HCT116 (cell line): Measurements from ENCODE around the gene ATP1A1. TPM values are rescaled to one million over a fixed set of nuclear protein-coding genes. Genes with fewer than 3 reads are reported as not detected.

Experiments used
- ATAC-seq: fragments of 200-7000 bp; cut with Tn5 transposase; 2 replicates; pipeline ENCODE4 v1.9.1; 2020; ENCODE audit warnings: mild to moderate bottlenecking, moderate library complexity
- BruUV-seq: library from RNA; stranded (reverse); fragments of 400-500 nt; replicated peaks from 2 replicates; lab custom pipeline; 2021; lab: Mats Ljungman, UMichigan
- CTCF ChIA-PET: fragments of 300-600 bp; sonication (Branson Sonifier 250); formaldehyde crosslinking; loops from one replicate; lab custom pipeline; 2021; ENCODE audit warnings: antibody characterized with exemption; lab: Charles Lee
- POLR2A ChIA-PET: fragments of 300-600, 350-600 bp; sonication (Branson Sonifier 250); formaldehyde crosslinking; loops from one replicate; lab custom pipeline; 2021; ENCODE audit warnings: antibody characterized with exemption; lab: Charles Lee
- RAD21 ChIA-PET, 2 experiments: fragments of 300-600 bp; sonication (Branson Sonifier 250); formaldehyde crosslinking; loops; one replicate each; lab custom pipeline; 2023; ENCODE audit warnings: low total read pairs in 2 of 2; ENCODE audit not compliant: uncharacterized antibody in 2 of 2, unreplicated experiment in 2 of 2, low non-redundant PET in 1 of 2; lab: Charles Lee
- DNase-seq: peaks from one replicate; pipeline ENCODE4 v3.0.0-alpha.2; 2010; ENCODE audit warnings: low read depth, low spot score
- H2AFZ ChIP-seq: fragments of 200-600 bp; shearing (Covaris generic), sonication (generic); 2 replicates; pipeline ENCODE4 v1.6.1; 2017; ENCODE audit warnings: low read depth, mixed run types, mixed read lengths, antibody characterized with exemption, low read length; ENCODE audit not compliant: poor library complexity, severe bottlenecking
- H3K27ac ChIP-seq: 2 replicates; pipeline ENCODE4 v1.5.1; 2012; ENCODE audit warnings: low read depth, low read length
- H3K27me3 ChIP-seq: fragments of 200-600 bp; sonication (generic); 2 replicates; pipeline ENCODE4 v1.6.1; 2016; ENCODE audit warnings: mixed run types, low read length, mixed read lengths; ENCODE audit not compliant: insufficient read depth
- H3K36me3 ChIP-seq, 2 experiments: fragments of 200-500 bp in 1 of 2; fragments of 200-600 bp in 1 of 2; sonication (Bioruptor generic) in 1 of 2; sonication (generic) in 1 of 2; 2 replicates each; pipeline versions ENCODE4 v1.5.1 to v1.6.1; 2014 to 2016; ENCODE audit warnings: low read length in 2 of 2, inconsistent platforms in 1 of 2, mixed read lengths in 1 of 2, mixed run types in 1 of 2; ENCODE audit not compliant: insufficient read depth in 2 of 2, control insufficient read depth in 1 of 2
- H3K4me1 ChIP-seq, 2 experiments: fragments of 200-600 bp in 1 of 2; sonication (generic) in 1 of 2; 2 replicates each; pipeline versions ENCODE4 v1.5.1 to v1.6.1; 2012 to 2017; ENCODE audit warnings: low read length in 2 of 2, inconsistent platforms in 1 of 2, mild to moderate bottlenecking in 1 of 2, mixed read lengths in 1 of 2, mixed run types in 1 of 2, moderate library complexity in 1 of 2; ENCODE audit not compliant: insufficient read depth in 2 of 2, control insufficient read depth in 1 of 2
- H3K4me2 ChIP-seq: fragments of 200-600 bp; sonication (generic); 2 replicates; pipeline ENCODE4 v1.6.1; 2017; ENCODE audit warnings: mixed run types, low read length, mixed read lengths
- H3K4me3 ChIP-seq, 2 experiments: fragments of 200-600 bp in 1 of 2; sonication (generic) in 1 of 2; replicated peaks in 1 of 2; 2 replicates each; pipeline ENCODE4 v1.5.1; 2011 to 2016; ENCODE audit warnings: low read length in 2 of 2, control low read depth in 1 of 2, low read depth in 1 of 2, mild to moderate bottlenecking in 1 of 2, mixed read lengths in 1 of 2, mixed run types in 1 of 2
- H3K79me2 ChIP-seq: fragments of 200-600 bp; sonication (generic); 2 replicates; pipeline ENCODE4 v1.6.1; 2017; ENCODE audit warnings: mild to moderate bottlenecking, mixed run types, low read length, moderate library complexity, mixed read lengths; ENCODE audit not compliant: insufficient read depth
- H3K9ac ChIP-seq: fragments of 200-600 bp; sonication (generic); 2 replicates; pipeline ENCODE4 v1.6.1; 2016; ENCODE audit warnings: low read length, mixed read lengths
- H3K9me2 ChIP-seq: fragments of 200-600 bp; sonication (generic), shearing (Covaris generic); 2 replicates; pipeline ENCODE4 v1.6.1; 2017; ENCODE audit warnings: mixed run types, mild to moderate bottlenecking, moderate library complexity; ENCODE audit not compliant: insufficient read depth
- H3K9me3 ChIP-seq, 2 experiments: fragments of 200-500 bp in 1 of 2; fragments of 200-600 bp in 1 of 2; sonication (Bioruptor generic) in 1 of 2; sonication (generic) in 1 of 2; 2 replicates each; pipeline ENCODE4 v1.6.1; 2014 to 2017; ENCODE audit warnings: low read length in 2 of 2, mixed read lengths in 2 of 2, inconsistent platforms in 1 of 2, low read depth in 1 of 2, mild to moderate bottlenecking in 1 of 2, mixed run types in 1 of 2, moderate library complexity in 1 of 2; ENCODE audit not compliant: control insufficient read depth in 1 of 2, insufficient read depth in 1 of 2
- H4K20me1 ChIP-seq: fragments of 200-600 bp; sonication (generic), shearing (Covaris generic); 2 replicates; pipeline ENCODE4 v1.6.1; 2017; ENCODE audit warnings: mixed run types, mild to moderate bottlenecking, moderate library complexity; ENCODE audit not compliant: insufficient read depth
- CBX3 ChIP-seq: IDR thresholded peaks from 2 replicates; pipeline ENCODE4 v1.6.1; 2012; ENCODE audit warnings: low read depth
- CEBPB ChIP-seq: IDR thresholded peaks from 2 replicates; pipeline ENCODE4 v1.6.1; 2012; ENCODE audit warnings: low read depth
- EGR1 ChIP-seq: IDR thresholded peaks from 2 replicates; pipeline ENCODE4 v1.6.1; 2012; ENCODE audit warnings: low read depth
- JUND ChIP-seq: IDR thresholded peaks from 2 replicates; pipeline ENCODE4 v1.6.1; 2012
- POLR2AphosphoS5 ChIP-seq: IDR thresholded peaks from 2 replicates; pipeline ENCODE4 v1.6.1; 2011; ENCODE audit warnings: mild to moderate bottlenecking, low read depth, low read length, moderate library complexity
- SIN3A ChIP-seq: IDR thresholded peaks from 2 replicates; pipeline ENCODE4 v1.6.1; 2012; ENCODE audit warnings: low read depth
- SP1 ChIP-seq: IDR thresholded peaks from 2 replicates; pipeline ENCODE4 v1.6.1; 2012; ENCODE audit warnings: low read depth
- YY1 ChIP-seq: IDR thresholded peaks from 2 replicates; pipeline ENCODE4 v1.6.1; 2011; ENCODE audit warnings: low read length, low read depth, moderate library complexity, mild to moderate bottlenecking; ENCODE audit not compliant: insufficient replicate concordance; ENCODE audit errors: extremely low read depth
- ZNF274 ChIP-seq: fragments of 200-500 bp; sonication (Bioruptor generic); IDR thresholded peaks from 2 replicates; pipeline ENCODE4 v1.6.1; 2014; ENCODE audit warnings: mild to moderate bottlenecking, low read depth, low read length, inconsistent platforms
- intact Hi-C: fragments of 100-400 bp; cut with micrococcal nuclease; formaldehyde crosslinking; loops from 2 replicates; pipeline ENCODE4 v1.10.0; 2022
- total RNA-seq: library from RNA; stranded (reverse); gene quantifications from one replicate; pipeline ENCODE4 v1.2.1, GENCODE V29; 2021; ENCODE audit not compliant: unreplicated experiment
- TF ChIP-seq, protein P1 (sequence below): IDR thresholded peaks from 2 replicates; pipeline ENCODE4 v1.6.1; 2012; ENCODE audit warnings: low read depth
- TF ChIP-seq, protein P2 (sequence below), 3 experiments: fragments of 200-600 bp in 1 of 3; sonication (generic) in 1 of 3; IDR thresholded peaks in 2 of 3; conservative IDR thresholded peaks in 1 of 3; 2 replicates each; pipeline ENCODE4 v1.5.1; 2012 to 2017; ENCODE audit warnings: low read depth in 2 of 3, low read length in 2 of 3, antibody characterized with exemption in 1 of 3, borderline replicate concordance in 1 of 3, control low read depth in 1 of 3, mild to moderate bottlenecking in 1 of 3, mixed read lengths in 1 of 3, mixed run types in 1 of 3, moderate library complexity in 1 of 3; ENCODE audit not compliant: insufficient read depth in 1 of 3
- TF ChIP-seq, protein P3 (sequence below): IDR thresholded peaks from 2 replicates; pipeline ENCODE4 v1.6.1; 2012

ATP1A1 gene
- total RNA-seq, 1 experiment from 2014 or later = 290 TPM

DNA sequence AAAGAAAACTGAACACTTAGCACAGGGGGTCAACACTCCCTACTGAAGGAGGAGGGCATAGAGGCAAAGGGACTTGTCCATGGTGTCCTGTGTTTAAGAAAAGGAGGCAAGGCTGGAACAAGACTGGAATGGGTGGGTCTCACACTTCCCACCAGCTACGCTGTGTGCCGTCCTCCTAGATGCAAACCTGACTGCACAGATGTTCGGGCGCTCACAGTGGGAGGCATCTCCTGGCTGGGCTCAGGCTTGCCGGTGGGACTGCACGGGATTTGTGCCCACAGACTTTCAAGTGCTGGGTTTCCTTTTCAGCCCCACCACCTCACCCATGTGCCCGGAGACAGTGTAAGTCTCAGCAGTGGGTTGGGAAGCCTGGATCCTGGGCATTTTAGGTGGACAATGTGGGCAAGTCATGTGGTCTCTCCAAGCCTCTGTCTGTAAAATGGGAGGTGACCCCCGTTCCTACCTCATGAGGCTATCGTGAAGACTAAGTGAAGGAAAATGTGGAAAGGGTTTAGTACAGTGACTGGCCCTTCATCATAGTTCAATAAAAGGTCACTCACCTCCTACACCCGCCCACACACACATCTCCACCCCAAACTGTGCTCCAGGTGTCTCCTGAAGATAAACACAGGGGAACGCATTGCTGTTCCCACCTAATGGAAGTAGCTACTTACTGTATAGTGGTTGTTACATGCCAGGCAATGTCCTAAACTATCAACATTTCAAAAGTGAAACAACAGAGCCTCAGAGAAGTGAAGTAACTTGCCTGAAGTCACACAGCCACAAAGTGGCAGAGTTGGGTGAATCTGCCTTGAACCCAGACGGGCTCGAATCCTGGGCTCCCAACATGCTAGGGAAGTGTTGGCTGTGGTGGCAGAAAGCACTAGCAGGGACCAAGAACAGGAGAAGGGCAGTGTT is 36.0 kb downstream of the ATP1A1 start:
- Histone ChIP-seq H3K4me2 (peak overlapping the region; percentile 6; the same call in 1 of the 2 replicates), H3K9me2 (no peaks in the 10 kb centered on the region), H3K27ac (no peak overlapping the region), H2AFZ (no peak overlapping the region), H3K9me3 (no peaks in the 10 kb centered on the region), H3K79me2 (no peaks in the 10 kb centered on the region), H3K4me1 (peaks cover 0 to 8% of the 10 kb centered on the region in 2 experiments; a peak in 1 of 4 replicates), H3K9ac (no peak overlapping the region), H3K4me3 (no peak overlapping the region), H3K27me3 (no peaks in the 10 kb centered on the region), H4K20me1 (no peaks in the 10 kb centered on the region), H3K36me3 (peaks cover 18 to 29% of the 10 kb centered on the region in 2 experiments; a peak in 3 of 4 replicates)
- ATAC-seq (no peak), DNase-seq (no peak)
- no TSS peak for BruUV-seq
- RAD21 ChIA-PET = no interaction called here
- TF ChIP-seq EGR1 (0 out of 2 replicates have a peak, but pooled peaks have one; percentile 14), JUND (no peak)
- POLR2A ChIA-PET = no interaction called here
- CTCF ChIA-PET = no interaction called here
- intact Hi-C loops = no loop called here

DNA sequence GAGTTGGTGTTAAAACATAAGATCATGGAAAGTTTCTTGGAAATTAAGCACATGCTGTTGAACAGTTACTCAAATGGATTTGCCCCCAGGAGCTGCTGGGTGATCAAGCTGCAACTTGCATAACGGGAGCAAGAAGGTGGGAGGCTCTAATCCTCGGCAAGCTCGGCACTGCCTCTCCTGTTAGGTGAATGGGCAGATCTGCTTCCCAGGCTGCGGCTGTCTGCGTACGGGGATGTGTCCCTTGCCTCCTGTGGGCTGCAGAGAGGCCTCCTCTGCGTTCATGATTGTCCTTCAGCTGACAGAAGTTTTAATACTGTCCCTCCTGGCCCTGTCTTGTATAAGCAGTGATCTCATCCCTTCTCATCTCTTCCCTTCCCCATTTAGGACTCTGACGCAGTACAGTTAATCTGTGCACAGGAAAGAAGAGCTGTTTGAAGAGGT is 36.7 kb downstream of the ATP1A1 start:
- Histone ChIP-seq H3K4me2 (peak overlapping the region; percentile 6; the same call in 1 of the 2 replicates), H3K4me1 (peaks cover 0 to 8% of the 10 kb centered on the region in 2 experiments; a peak in 1 of 4 replicates), H3K9ac (no peak overlapping the region), H3K27me3 (no peaks in the 10 kb centered on the region), H3K36me3 (peaks cover 13 to 21% of the 10 kb centered on the region in 2 experiments; a peak in 3 of 4 replicates), H2AFZ (no peak overlapping the region), H3K9me3 (no peaks in the 10 kb centered on the region), H3K79me2 (no peaks in the 10 kb centered on the region), H4K20me1 (no peaks in the 10 kb centered on the region), H3K9me2 (no peaks in the 10 kb centered on the region), H3K27ac (no peak overlapping the region), H3K4me3 (no peak overlapping the region)
- BruUV-seq = no TSS peak
- intact Hi-C loops = no loop called here
- ChIA-PET RAD21 (no interaction called here), POLR2A (no interaction called here), CTCF (no interaction called here)
- ATAC-seq (no peak), DNase-seq (no peak)
- TF ChIP-seq SIN3A (no peak), YY1 (no peak), POLR2AphosphoS5 (no peak), SP1 (no peak), ZNF274 (no peak), CBX3 (no peak), EGR1 (no peak), JUND (no peak), CEBPB (no peak)
- TF ChIP-seq, protein P1, sequence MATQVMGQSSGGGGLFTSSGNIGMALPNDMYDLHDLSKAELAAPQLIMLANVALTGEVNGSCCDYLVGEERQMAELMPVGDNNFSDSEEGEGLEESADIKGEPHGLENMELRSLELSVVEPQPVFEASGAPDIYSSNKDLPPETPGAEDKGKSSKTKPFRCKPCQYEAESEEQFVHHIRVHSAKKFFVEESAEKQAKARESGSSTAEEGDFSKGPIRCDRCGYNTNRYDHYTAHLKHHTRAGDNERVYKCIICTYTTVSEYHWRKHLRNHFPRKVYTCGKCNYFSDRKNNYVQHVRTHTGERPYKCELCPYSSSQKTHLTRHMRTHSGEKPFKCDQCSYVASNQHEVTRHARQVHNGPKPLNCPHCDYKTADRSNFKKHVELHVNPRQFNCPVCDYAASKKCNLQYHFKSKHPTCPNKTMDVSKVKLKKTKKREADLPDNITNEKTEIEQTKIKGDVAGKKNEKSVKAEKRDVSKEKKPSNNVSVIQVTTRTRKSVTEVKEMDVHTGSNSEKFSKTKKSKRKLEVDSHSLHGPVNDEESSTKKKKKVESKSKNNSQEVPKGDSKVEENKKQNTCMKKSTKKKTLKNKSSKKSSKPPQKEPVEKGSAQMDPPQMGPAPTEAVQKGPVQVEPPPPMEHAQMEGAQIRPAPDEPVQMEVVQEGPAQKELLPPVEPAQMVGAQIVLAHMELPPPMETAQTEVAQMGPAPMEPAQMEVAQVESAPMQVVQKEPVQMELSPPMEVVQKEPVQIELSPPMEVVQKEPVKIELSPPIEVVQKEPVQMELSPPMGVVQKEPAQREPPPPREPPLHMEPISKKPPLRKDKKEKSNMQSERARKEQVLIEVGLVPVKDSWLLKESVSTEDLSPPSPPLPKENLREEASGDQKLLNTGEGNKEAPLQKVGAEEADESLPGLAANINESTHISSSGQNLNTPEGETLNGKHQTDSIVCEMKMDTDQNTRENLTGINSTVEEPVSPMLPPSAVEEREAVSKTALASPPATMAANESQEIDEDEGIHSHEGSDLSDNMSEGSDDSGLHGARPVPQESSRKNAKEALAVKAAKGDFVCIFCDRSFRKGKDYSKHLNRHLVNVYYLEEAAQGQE = no peak
- TF ChIP-seq, protein P2, sequence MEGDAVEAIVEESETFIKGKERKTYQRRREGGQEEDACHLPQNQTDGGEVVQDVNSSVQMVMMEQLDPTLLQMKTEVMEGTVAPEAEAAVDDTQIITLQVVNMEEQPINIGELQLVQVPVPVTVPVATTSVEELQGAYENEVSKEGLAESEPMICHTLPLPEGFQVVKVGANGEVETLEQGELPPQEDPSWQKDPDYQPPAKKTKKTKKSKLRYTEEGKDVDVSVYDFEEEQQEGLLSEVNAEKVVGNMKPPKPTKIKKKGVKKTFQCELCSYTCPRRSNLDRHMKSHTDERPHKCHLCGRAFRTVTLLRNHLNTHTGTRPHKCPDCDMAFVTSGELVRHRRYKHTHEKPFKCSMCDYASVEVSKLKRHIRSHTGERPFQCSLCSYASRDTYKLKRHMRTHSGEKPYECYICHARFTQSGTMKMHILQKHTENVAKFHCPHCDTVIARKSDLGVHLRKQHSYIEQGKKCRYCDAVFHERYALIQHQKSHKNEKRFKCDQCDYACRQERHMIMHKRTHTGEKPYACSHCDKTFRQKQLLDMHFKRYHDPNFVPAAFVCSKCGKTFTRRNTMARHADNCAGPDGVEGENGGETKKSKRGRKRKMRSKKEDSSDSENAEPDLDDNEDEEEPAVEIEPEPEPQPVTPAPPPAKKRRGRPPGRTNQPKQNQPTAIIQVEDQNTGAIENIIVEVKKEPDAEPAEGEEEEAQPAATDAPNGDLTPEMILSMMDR (IDR thresholded peaks at IDR 0.05 in 2 of 3, conservative IDR thresholded peaks at IDR 0.05 in 1 of 3; ENCODE audit: borderline replicate concordance in 1 of 3, insufficient read depth in 1 of 3, low read depth in 2 of 3, low read length in 2 of 3) = no peak
- TF ChIP-seq, protein P3, sequence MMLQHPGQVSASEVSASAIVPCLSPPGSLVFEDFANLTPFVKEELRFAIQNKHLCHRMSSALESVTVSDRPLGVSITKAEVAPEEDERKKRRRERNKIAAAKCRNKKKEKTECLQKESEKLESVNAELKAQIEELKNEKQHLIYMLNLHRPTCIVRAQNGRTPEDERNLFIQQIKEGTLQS = no peak
